DMS79 treated with DMSO at 0.1 percent for 48 hours (cell line): Measurements from ENCODE around the gene FCN1.
A peak's percentile ranks its signal among the peaks of the same experiment; 100 is the strongest.

Source experiments
- DNase-seq: peaks from one replicate; lab custom pipeline; 2025; lab: John Stamatoyannopoulos, UW

FCN1 gene

DNA sequence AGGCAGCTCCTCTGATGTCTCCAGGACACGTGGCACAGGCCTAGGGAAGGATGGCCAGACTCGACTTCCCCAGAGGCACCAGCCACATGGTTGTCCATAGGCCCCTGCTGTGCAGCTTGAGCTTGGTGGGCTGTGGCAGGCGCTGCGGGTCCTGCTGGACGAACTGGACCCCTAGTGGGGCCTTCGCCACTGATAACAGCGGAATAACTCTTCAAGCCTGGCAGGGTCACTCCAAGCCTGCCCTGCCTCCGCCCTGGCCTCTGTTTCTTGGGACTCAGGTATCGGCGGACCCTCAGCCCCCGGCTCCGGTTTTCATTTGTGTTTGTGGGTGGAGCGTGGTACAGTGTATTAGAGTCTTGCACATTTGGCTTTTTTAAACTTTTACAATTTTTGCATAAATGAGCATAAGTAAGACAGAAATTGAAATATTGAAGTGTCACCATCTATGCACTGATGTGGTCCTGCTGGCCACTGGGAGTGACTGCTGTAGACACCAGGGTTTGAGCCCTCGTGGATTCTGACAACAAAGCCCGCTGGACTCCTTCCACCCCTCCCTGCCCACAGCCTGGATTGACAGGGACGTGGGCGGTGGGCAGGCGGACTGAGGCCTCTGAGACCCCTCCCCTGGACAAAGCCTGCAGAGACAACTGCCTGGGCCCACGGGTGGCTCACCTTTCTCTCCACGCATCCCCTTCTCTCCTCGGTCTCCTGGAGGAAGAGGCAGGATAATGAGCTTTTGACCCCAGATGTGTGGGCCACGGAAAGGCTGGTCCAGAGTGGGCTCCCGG lies 3.8 kb downstream of the FCN1 start:
- DNase-seq: no peak

DNA sequence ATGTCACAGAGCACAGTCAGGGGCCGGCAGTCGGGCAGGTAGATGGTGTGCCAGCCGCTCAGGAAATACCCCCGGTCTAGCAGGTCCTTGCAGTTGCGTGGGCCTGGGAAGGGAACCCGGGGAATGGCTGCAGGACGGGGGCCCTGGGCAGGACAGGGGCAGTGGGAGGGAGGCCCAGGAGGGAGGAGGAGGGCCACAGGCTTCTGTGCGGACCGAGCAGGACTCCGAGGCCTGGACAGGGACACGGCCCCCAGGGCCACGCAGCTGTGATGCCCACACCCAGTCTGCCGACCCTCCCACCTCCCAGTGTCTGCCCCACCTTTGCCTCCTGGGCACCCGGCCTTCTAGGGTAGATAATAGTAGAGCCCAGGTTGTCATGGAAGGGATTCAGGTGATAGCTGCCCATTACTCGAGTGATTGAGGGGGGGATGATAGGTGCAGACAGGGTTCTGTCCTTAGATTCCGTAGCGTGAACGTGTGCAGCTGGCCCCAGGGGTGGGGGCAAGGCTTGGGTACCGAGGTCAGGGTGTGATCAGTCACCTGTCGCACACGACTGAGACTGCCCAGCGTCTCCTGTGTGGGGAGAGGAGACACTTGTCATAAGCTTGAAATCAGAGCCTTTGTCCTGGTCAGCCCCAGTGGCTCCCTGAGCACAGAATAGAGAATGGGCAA lies 4.5 kb downstream of the FCN1 start:
- no peak for DNase-seq

DNA sequence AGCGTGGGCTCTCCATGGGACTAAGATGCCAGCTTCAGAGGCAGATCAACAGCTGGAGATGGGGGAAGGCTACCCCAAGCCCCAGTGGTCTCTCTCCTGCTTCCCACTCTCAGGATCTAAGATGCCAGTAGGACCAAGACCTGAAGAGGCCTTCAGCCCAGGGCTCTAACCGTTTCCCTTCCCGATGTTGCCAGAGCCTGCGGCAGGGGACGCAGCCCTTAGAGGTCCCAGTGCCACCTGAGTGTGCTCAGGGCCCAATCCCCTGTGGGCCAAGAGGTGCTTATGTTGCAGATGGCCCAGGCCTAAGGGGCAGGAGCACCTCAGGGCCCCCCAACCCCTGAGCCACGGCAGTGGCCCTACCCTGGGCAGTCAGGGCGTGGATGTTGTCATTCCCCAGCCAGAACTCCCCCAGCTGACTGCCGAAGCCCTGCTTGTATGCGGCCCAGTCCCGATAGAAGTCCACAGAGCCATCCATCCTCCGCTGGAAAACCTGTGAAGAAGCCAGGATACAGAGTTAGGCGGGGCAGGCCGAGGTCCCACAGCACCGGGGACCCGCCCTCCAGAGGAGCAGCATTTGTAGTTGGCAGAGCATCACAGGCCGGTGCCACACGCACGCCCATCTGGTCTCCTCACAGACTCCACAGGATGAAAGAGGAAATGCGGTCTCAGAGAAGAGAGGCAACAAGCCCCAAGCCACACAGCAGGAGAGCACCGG lies 5.4 kb downstream of the FCN1 start:
- no peak for DNase-seq

DNA sequence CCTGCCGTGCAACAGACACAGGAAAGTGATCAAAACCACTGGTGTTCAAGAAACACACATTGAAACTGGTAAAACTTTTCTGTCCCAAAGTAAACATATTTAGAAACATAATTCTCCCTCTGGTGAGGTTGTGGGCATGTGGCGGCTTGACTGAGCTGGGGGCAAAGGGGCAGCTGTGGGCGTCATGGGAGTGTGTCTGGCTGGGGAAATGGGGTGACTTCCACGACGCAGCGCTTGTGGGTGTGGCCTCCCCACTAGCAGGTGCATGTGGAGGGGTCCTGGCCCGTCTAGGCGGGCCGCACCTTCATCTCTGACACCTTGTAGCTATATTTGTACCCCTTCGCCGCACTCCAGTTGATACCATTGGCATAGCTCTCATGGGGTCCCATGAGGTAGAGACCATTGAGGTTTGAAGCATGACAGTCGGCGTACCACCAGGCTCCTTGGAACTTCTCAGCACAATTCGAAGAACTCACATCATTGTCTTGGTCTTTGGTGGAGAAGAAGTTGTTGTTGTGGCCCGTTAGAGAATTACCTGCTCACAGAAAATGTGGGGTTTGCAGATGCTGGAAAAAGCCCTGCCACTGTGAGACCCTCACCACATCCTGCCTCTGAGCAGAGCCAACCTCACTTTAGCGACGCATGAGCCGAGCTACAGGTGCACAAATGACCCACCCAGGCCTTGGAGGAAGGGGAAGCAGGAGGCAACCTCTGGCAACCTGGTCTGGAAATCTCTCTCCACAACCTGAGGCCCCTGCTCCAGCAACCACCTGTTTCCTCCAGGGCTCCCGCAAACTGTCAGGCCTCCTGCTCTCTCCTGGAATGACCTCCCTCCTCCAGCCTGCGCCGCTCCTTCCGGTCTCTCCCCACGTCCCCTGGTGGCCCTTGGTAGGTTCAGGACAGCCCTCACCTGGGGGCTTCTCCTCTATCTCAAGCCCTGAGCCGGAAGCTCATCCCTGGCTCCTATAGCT lies 7.9 kb downstream of the FCN1 start:
- DNase-seq: no peak

DNA sequence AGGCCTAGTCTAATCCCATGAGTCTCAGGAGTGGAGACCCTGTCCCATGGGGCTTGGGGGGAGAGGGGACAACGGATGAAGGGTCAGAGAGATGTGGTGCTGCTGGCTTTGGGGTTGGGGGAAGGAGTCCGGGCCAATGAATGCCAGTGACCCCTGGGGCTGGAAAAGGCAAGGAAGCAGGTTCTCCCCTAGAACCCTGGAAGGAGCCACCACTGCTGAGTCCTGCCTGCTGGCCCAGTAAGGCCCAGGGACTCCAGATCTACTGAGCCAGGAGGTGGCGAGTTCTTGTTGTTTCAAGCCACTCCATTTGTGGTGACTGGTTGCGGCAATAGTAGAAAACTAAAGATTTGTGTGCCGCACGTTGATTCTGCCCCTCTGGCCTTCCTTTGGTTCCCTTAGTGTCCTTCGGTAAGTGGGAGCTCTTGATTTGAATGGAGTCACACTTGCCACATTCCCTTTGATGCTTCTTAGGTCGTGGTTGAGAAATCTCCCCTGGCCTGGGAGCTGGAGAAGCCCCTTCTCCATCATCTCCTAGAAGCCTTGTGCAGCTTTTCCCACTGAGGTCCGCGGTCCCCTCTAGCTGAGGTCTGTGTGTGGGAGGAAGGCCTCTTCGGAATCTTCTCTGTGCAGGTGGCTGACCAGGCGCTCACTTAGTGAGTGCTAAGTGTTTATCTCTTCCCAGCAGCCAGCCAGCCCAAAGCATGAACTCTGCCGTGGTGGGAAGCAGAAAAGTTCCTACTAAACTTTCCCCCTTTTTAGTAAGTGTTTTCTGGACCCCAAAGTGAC lies 9.0 kb downstream of the FCN1 start:
- DNase-seq: no peak

- no peak for DNase-seq
Measured at GRCh38 chr9:134902936-134903335, 14.8 kb downstream of the FCN1 start.

GRCh38 chr9:134899818-134900217 lies 17.9 kb downstream of the FCN1 start:
- DNase-seq: no peak

GRCh38 chr9:134899168-134899567 lies 18.5 kb downstream of the FCN1 start:
- DNase-seq: no peak

GRCh38 chr9:134898319-134898718 lies 19.4 kb downstream of the FCN1 start:
- no peak for DNase-seq

DNA sequence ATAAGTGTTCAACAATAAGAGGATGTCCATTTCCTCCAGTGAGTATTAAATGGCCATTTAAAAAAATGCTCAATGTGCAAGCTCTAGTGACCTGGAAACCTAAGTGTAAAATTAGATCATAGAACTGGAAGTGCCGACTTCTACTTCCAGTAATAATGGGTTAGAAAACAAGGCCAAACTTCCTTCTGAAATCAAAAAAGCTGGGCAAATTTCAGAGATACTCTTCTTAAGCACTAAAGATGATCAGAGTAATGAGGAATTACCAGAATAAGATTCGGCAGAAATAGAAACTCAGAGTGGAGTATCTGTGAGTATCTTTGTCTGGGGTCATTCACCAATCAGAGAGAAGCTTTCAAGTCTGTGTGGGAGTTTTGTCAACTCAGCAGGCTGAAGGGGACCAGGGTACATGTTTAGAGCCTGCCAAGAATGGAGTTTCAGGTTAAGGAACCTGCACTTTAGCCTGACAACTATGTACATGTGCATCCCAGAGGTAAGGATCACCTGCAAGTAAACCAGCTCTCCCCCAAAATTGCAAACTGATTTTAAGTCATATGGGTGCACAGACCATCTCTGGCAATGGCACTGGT lies 20.0 kb downstream of the FCN1 start:
- peak; percentile 68 for DNase-seq

GRCh38 chr9:134896834-134897583 lies 20.7 kb downstream of the FCN1 start:
- DNase-seq: peak; percentile 40

- DNase-seq: peak; percentile 96
Measured at GRCh38 chr9:134895908-134896833, 21.5 kb downstream of the FCN1 start.

DNA sequence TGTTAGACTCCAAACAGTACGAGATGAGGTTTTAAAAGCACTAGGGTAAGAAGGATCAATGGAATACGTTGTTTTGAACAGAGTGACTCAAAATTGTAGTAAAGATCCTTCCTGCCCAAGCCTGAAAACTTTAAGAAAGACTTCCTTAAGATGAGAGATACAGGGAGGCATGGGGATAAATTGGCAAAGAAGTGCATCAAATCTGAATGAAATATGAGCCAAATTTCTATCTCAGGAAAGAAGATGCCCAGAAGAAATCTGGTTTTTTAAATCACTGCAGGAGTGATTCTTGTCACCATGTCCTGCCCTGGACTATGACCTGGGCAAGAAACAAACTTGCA lies 22.2 kb downstream of the FCN1 start:
- no peak for DNase-seq

DNA sequence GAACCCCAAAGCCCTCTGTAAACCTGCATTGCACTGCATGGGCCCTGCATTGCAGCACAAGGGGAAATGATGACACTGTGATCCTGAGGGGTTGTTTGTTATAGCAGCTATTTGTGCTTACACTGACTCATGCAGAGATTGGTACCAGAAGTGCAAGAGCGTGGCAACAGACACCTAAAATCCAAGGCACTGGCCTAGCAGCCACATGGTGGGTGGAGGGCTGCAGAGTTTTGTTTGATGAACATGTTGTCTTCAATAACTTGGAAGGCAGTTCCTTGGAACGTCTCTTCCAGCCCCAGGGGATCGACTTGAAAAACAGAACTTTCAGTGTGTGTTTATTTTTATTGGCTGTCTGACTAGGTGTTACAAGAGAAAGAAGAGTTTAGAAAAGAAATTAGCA lies 22.6 kb downstream of the FCN1 start:
- DNase-seq: no peak

GRCh38 chr9:134894136-134894860 lies 23.4 kb downstream of the FCN1 start:
- DNase-seq: no peak

DNA sequence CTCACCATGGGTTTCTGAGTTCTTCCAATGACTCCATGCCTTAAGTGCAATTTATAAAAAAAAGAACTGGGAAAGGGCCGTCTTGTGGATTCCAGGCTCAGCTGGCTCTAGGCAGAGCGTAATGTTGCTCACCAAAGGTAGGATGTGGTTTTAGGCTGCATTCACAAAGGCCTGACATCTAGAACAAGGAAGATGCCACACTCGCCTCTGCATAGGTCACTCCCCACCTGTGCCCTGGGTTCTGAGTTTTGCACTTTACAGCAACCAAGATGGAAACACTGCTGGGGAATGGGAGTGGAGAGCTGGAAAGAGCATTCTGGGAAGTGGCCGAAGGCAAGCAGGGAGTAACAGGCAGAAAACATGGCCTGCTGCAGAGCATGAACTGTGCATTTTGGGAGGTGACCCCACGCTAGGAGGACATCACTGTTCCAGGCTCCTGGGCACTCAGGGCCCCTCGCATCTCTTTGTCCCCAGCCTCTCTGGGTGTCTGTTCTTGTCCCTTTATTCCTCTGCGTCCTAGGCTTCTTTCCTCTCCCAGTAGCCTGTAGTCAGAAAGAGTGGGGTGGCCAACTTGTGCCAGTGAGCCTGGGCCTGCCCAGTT lies 24.8 kb downstream of the FCN1 start:
- no peak for DNase-seq

DNA sequence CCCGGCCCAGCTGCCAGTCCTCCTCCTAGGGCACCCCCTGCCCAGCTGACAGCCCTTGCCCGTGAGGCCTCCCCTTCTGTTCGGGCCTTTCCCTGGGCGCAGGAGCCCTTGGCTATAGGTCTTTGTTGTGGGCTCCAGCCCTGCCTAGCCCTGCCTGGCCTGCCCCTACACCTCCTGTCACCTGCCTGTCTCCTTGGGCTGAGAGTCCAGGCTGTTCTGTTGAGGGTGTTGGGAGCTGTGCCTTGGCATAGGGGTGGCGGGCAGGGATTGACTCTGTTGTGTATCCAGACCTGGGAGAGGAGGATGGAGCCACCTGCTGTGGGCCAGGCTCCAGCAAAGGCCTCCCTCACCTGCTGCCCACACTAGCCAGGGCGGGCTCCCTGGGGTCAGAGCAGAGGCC lies 25.5 kb downstream of the FCN1 start:
- DNase-seq: no peak

- DNase-seq: no peak
Measured at GRCh38 chr9:134891713-134892112, 26.0 kb downstream of the FCN1 start.
